GM12873 (cell line): Measurements from ENCODE around the gene OGFOD2.

Experiments
- CTCF ChIP-seq: IDR thresholded peaks from 2 replicates; pipeline ENCODE4 v1.5.1; 2012; ENCODE audit warnings: low read depth, mild to moderate bottlenecking, moderate library complexity, low read length, control low read depth; ENCODE audit not compliant: insufficient read depth; ENCODE audit errors: missing control alignments

OGFOD2 gene

GRCh38 chr12:122964439-122965257 lies 10.4 kb upstream of the OGFOD2 start:
- no peak for TF ChIP-seq CTCF

- no peak for TF ChIP-seq CTCF
Measured at GRCh38 chr12:122965321-122965751, 9.7 kb upstream of the OGFOD2 start.

- no peak for TF ChIP-seq CTCF
Measured at GRCh38 chr12:122965851-122966742, 8.9 kb upstream of the OGFOD2 start, which contains the start of gene ABCB9. ABCB9 (minus strand) TSS chr12:122966463; CDS start chr12:122960235, 6,228 bp downstream.

GRCh38 chr12:122966743-122967550 lies 8.1 kb upstream of the OGFOD2 start:
- TF ChIP-seq CTCF = no peak

- no peak for TF ChIP-seq CTCF
Measured at GRCh38 chr12:122968104-122968503, 6.9 kb upstream of the OGFOD2 start.

GRCh38 chr12:122969676-122970075 lies 5.4 kb upstream of the OGFOD2 start:
- TF ChIP-seq CTCF = no peak
